Head of caudate nucleus (tissue), 42 donors: ENCODE measurements around the gene MYL10.
"Not testable (repeated sequence)": the region's sequence is repeated elsewhere in the genome, so short reads cannot be mapped to it uniquely, and the experiment has no call there.

ENCODE experiments used
- DNase-seq, 42 donors: peaks; one replicate each; pipeline versions ENCODE4 v3.0.0 to v3.0.0-alpha.2; 2020 to 2021; ENCODE audit warnings: mixed read lengths in 7 of 42
- intact Hi-C: fragments of 100-400 bp; cut with DNase I; formaldehyde crosslinking; loops from one replicate; pipeline ENCODE4 v1.15.0; 2022

MYL10 gene

GRCh38 chr7:101625031-101625791, 3.9 kb downstream of the MYL10 start:
- no peak for DNase-seq
- intact Hi-C loops, result no loop called here

- intact Hi-C loops, result no loop called here
- DNase-seq, result no peak
Measured at GRCh38 chr7:101624246-101625001, 4.7 kb downstream of the MYL10 start.

DNA sequence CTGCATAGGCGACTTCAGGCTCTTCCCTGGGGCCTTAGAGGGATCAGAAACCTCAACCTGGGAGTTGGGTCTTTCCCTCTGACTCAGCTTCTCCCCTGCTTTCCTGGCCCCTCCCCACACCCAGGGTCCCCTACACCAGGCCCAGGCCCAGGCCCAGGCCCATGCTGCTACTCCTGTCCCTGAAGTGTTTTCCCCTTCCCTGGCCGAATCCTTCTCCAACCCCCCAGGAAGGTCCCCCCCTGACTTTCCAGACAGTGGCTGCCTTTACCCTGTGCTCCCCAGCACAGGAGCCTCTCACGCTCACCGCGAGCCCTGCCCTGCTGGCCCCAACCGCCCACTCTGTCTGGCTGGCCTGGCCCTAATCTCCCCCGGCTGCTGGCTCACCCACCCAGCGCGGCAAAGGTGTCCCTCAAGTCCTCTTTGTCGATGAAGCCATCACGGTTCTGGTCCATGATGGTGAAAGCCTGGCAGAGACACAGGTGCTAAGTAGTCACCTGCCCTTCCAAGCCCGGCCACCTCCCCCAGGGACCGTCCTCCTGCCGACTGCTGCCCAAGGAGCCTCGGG, 6.4 kb downstream of the MYL10 start:
- DNase-seq, result no peak

DNA sequence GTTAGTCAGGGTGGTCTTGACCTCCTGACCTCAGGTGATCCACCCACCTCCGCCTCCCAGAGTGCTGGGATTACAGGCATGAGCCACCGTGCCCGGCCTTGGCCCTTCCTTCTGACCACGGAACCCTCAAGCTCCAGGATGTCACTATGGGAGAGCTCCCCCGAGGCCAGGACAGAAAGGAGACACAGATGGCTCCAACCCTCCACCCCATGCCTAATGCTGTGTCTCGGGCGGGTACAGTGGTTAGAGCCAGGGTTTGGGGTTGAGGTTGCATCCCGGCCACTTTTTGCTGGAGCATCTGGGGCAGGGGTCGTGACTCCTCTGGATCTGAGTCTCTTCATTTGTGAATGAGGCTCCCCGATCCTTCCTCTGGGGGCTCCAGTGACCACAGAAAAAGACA, 8.1 kb downstream of the MYL10 start:
- intact Hi-C loops, result no loop called here
- DNase-seq, result no peak

More for the DNA sequence above, 6.4 kb downstream of the MYL10 start:
- intact Hi-C loops, result no loop called here

DNA sequence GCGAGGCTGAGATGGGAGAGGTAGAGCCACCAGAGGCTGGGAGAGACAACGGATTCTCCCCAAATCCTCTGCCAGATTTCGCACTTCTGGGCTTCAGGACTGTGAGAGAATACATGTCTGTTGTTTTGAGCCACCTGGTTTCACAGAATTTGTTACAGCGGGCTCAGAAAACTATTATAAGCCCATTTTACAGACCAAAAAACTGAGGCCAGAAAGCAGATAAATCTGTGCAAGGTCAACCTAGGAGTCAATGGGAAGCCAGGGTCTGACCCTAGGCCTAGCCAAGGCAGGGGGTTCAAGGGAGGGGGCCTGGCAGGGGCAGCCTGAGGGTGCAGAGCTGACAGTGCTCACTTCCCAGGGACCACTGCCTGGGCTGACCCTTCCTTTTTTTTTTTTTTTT, 8.7 kb downstream of the MYL10 start:
- intact Hi-C loops, result no loop called here
- DNase-seq, result no peak

- DNase-seq, result no peak
- intact Hi-C loops, result no loop called here
Measured at GRCh38 chr7:101618916-101619315, 10.2 kb downstream of the MYL10 start.

- intact Hi-C loops, result no loop called here
- DNase-seq, result no peak
Measured at GRCh38 chr7:101618207-101618839, 10.8 kb downstream of the MYL10 start.

GRCh38 chr7:101617451-101618206, 11.5 kb downstream of the MYL10 start:
- DNase-seq, result no peak
- intact Hi-C loops, result no loop called here

GRCh38 chr7:101615446-101615845, 13.7 kb downstream of the MYL10 start:
- intact Hi-C loops, result no loop called here
- DNase-seq, result no peak

DNA sequence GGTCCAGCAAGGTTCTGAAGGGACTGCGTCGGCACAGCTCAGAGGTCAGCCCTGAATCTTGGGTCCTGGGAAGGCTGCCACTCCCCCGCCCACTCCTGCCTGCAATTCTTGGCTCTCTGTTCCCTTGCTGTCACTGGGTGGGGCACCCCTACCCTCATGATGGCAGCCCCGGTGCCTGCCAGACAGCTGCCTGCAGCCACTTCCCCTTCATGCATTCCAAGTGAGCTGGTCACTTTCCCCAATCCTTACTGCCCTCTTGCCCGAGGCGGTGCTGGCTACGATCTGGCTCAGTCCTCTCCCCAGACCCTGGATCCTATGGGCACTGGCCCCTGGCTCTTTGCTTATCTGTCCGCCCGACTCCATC, 14.2 kb downstream of the MYL10 start:
- intact Hi-C loops, result no loop called here
- no peak for DNase-seq

- intact Hi-C loops, result no loop called here
- no peak for DNase-seq
Measured at GRCh38 chr7:101614098-101614938, 14.8 kb downstream of the MYL10 start.

DNA sequence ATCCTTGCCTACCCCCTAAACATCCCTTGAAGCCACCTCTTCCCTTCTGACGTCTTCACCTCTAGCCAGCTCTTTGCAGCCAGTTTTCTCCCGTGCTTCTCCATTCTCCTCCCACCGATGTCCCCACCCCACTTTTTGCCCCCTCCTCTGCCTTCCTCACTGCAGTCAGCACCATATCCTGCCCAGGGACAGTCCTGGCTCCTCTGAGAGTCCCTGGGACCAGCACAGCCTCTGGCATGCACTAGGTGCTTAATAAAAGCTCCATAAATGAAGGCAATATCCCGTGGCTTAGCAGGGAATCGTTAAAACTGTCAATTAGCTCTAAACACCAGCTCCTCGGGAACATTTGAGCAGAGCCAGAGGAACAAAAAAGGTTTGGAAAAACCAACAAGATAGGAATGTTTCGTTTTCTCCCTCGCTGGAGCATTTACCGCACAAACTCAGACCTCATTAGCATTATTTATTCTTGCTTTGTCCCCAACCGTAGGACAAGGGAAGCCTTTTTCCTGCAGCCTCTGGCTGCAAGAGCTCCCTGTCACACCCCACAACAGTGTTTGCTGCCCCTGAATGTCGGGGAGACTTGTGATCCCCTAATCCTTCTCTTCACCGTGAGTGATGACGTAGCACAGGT, 16.1 kb downstream of the MYL10 start:
- DNase-seq, result no peak
- intact Hi-C loops, result no loop called here

DNA sequence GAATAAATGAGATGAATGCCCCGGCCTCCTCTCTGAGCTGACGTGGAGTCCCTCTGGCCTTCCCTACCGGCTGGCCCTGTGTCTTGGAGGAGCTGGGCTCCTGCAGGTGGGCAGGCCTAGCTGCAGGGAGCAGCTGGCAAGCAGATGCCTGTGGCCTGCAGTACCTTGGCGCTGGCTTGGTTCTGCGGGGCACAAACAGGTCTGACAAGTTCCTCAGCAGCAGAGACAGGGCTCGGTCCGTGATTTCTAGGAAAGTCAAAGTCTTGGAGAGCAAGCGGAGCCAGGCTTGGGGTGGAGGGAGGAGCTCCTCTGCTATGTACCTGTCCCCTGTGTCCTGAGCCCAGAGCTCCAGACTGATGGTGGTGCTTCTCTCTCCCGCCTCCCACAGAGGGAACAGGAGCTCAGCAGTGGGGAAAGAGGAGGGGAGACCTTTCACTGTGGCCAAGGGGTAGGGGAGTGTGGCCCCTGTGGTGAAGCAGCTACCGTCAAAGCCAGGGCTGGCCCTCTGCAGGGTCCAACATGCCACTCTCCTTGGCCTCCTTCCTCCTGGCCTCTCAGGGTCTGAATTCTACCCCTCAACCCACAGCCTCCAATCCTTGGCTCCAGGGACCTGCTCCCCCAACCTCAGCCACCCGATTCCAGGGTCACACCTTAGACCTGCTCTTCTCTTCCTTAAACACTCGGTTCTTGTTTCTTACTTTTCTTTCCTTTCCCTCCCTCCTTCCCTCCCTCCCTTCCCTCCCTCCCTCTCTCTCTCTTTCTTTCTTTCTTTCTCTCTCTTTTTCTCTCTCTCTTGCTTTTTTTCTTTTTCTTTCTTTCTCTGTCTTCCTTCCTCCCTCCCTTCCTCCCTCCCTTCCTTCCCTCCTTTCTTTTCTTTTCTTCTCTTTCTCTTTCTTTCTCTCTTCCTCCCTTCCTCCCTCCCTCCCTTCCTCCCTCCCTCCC, 20.1 kb downstream of the MYL10 start:
- DNase-seq, result no peak
- intact Hi-C loops, result no loop called here

GRCh38 chr7:101606498-101606923, 22.6 kb downstream of the MYL10 start:
- intact Hi-C loops, result no loop called here
- DNase-seq, result no peak

DNA sequence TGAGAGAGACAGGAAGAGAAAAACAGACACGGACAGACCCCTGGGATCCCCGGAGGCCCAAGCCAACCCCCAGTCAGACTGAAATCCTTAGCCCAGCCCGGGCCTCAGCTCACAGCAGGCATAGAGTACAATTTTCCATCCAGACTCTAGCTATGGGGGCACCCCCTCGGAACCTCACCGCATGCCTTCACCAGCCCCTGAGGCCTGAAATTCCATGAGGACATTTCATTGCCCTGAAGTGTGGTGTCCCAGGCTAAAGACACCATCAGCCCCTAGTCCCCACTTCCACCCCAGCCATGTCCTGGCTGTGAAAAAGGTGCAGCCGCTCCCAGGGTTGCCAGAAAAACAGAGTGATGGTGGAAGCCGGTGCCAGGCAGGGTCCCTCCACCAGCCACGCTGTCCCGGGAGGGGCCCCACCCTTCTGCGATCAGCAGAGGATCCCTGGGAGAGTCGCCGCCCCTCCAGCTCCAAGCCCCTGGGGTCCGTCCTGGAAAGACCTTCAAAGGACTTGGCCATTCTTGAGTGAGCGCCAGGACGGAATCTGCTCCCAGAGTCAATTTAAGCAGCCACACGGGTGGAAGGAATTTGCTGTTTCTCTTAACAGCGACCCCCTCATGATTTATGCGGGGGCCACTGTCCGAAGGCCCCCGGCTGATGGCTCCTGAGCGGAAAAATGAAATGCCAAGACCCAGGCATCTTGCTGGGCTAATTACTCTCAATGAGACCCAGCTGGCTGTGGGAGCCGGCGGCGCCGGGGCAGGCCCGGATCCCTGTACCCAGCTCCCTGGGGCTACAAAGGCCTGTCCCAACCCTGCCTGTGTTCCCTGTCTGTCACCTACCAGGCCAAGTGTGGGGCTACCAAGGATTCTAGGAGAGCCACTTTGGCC, 23.2 kb downstream of the MYL10 start:
- intact Hi-C loops, result no loop called here
- no peak for DNase-seq

DNA sequence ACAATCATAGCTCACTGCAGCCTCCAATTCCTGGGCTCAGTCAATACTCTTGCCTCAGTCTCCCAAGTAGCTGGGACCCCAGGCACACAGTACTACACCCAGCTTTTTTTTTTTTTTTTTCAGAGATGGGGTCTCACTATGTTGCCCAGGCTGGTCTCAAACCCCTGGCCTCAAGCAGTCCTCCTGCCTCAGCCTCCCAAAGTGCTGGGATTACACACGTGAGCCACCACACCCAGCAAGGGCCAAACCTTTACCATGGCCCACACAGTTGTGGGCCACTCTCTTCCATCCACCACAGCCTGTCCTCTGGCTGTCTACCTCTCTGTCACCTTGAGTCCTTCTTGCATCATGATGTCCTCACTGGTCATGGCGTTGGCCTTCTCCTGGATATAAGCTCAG, 24.2 kb downstream of the MYL10 start:
- DNase-seq, intact Hi-C loops: not testable (repeated sequence)
